K562 (cell line): ENCODE data around the gene ACTL10. TPM values are rescaled to one million over a fixed set of nuclear protein-coding genes. Genes with fewer than 3 reads are reported as not detected.
"Not testable (repeated sequence)": the region's sequence is repeated elsewhere in the genome, so short reads cannot be mapped to it uniquely, and the experiment has no call there.

Source experiments
- ATAC-seq: fragments of 200-7000 bp; cut with Tn5 transposase; 3 replicates; pipeline ENCODE4 v1.9.1; 2020; ENCODE audit warnings: moderate library complexity
- BruUV-seq: library from RNA; stranded (reverse); fragments of 400-500 nt; replicated peaks from 2 replicates; lab custom pipeline; 2021; lab: Mats Ljungman, UMichigan
- CTCF ChIA-PET: fragments of 300-600 bp; formaldehyde crosslinking; extraction: SDS; loops from one replicate; lab custom pipeline; 2021; ENCODE audit warnings: low intra/inter-chr PET ratio; lab: Yijun Ruan, JAX
- POLR2A ChIA-PET: fragments of 300-600, 350-650 bp; sonication (Branson Sonifier 250); formaldehyde crosslinking; extraction: SDS; loops from one replicate; lab custom pipeline; 2021; ENCODE audit warnings: antibody characterized with exemption, inconsistent platforms; lab: Yijun Ruan, JAX
- DNase-seq, 4 experiments: peaks; one replicate each; pipeline versions ENCODE4 v3.0.0 to v3.0.0-alpha.2; 2011 to 2018; ENCODE audit warnings: low spot score in 3 of 4, mixed read lengths in 3 of 4; ENCODE audit errors: extremely low read depth in 1 of 4
- FAIRE-seq: peaks from 2 replicates; lab custom pipeline; 2011; peaks lifted over from hg19 to GRCh38; lab: Jason Lieb, UNC
- H2AFZ ChIP-seq: 2 replicates; pipeline ENCODE4 v1.6.0; 2011; ENCODE audit warnings: low read depth, low read length, control low read depth, inconsistent platforms
- H3K27ac ChIP-seq: fragments of 200-600 bp; 3 replicates; pipeline ENCODE4 v1.8.0; 2011; ENCODE audit warnings: low read depth, mild to moderate bottlenecking, control low read depth, inconsistent platforms, low read length, moderate library complexity, mixed read lengths; ENCODE audit errors: extremely low read depth
- H3K27me3 ChIP-seq, 2 experiments: fragments of 300-600 bp in 1 of 2; 2 replicates in 1 of 2; 3 replicates in 1 of 2; pipeline versions ENCODE4 v1.6.0 to v1.8.0; 2011; ENCODE audit warnings: inconsistent platforms in 2 of 2, low read length in 2 of 2, mild to moderate bottlenecking in 1 of 2, mixed read lengths in 1 of 2, moderate library complexity in 1 of 2; ENCODE audit not compliant: control insufficient read depth in 2 of 2, insufficient read depth in 2 of 2
- H3K36me3 ChIP-seq: fragments of 300-600 bp; 3 replicates; pipeline ENCODE4 v1.8.0; 2011; ENCODE audit warnings: mild to moderate bottlenecking, low read length, inconsistent platforms; ENCODE audit not compliant: control insufficient read depth, insufficient read depth
- H3K4me1 ChIP-seq, 2 experiments: fragments of 200-600 bp in 1 of 2; replicated peaks in 1 of 2; 2 replicates in 1 of 2; 3 replicates in 1 of 2; pipeline versions ENCODE4 v1.5.1 to v1.8.0; 2011; ENCODE audit warnings: inconsistent platforms in 2 of 2, low read length in 2 of 2, mild to moderate bottlenecking in 1 of 2, mixed read lengths in 1 of 2, moderate library complexity in 1 of 2; ENCODE audit not compliant: control insufficient read depth in 2 of 2, insufficient read depth in 2 of 2
- H3K4me2 ChIP-seq: 2 replicates; pipeline ENCODE4 v1.6.1; 2011; ENCODE audit warnings: low read length, control low read depth, inconsistent platforms, mixed read lengths; ENCODE audit not compliant: insufficient read depth
- H3K4me3 ChIP-seq: fragments of 200-600 bp; sonication (generic), shearing (Covaris generic); 2 replicates; pipeline ENCODE4 v1.5.1; 2016; ENCODE audit warnings: control low read depth, inconsistent platforms
- H3K79me2 ChIP-seq: fragments of 200-600 bp; 3 replicates; pipeline ENCODE4 v1.8.0; 2011; ENCODE audit warnings: low read length, inconsistent platforms; ENCODE audit not compliant: control insufficient read depth, insufficient read depth
- H3K9ac ChIP-seq, 2 experiments: 2 replicates each; pipeline versions ENCODE4 v1.6.0 to v1.6.1; 2011; ENCODE audit warnings: low read depth in 2 of 2, low read length in 2 of 2, control low read depth in 1 of 2, inconsistent platforms in 1 of 2, mild to moderate bottlenecking in 1 of 2, mixed read lengths in 1 of 2; ENCODE audit not compliant: insufficient read depth in 1 of 2
- H3K9me1 ChIP-seq: one replicate; pipeline ENCODE4 v1.6.0; 2011; ENCODE audit warnings: inconsistent platforms, mild to moderate bottlenecking, low read length, moderate library complexity; ENCODE audit not compliant: control insufficient read depth, insufficient read depth
- H3K9me3 ChIP-seq: replicated peaks from 2 replicates; pipeline ENCODE4 v1.5.1; 2011; ENCODE audit warnings: low read depth, low read length, inconsistent platforms; ENCODE audit not compliant: control insufficient read depth, insufficient read depth
- H4K20me1 ChIP-seq: replicated peaks from 2 replicates; pipeline ENCODE4 v1.6.1; 2011; ENCODE audit warnings: low read length, inconsistent platforms, mixed read lengths; ENCODE audit not compliant: control insufficient read depth, insufficient read depth
- CAMTA2 ChIP-seq: fragments of 250-450 bp; sonication (Bioruptor Pico); conservative IDR thresholded peaks from 2 replicates; pipeline ENCODE4 v1.5.1; 2022
- CC2D1A ChIP-seq: fragments of 450-650 bp; IDR thresholded peaks from 2 replicates; pipeline ENCODE4 v1.6.1; 2017; ENCODE audit warnings: mild to moderate bottlenecking
- E2F3 ChIP-seq: fragments of 250-450 bp; sonication (Bioruptor Pico); IDR thresholded peaks from 2 replicates; pipeline ENCODE4 v1.4.0; 2020; ENCODE audit warnings: mild to moderate bottlenecking
- GATAD2A ChIP-seq: fragments of 450-650 bp; IDR thresholded peaks from 2 replicates; pipeline ENCODE4 v1.6.1; 2017
- KAT8 ChIP-seq: fragments of 450-650 bp; IDR thresholded peaks from 2 replicates; pipeline ENCODE4 v1.6.1; 2016; ENCODE audit warnings: low read depth, mild to moderate bottlenecking
- KDM1A ChIP-seq, 2 experiments: fragments of 450-650 bp; IDR thresholded peaks; 2 replicates each; pipeline ENCODE4 v1.6.1; 2016; ENCODE audit warnings: mild to moderate bottlenecking in 2 of 2
- PTTG1 ChIP-seq: fragments of 450-650 bp; IDR thresholded peaks from 2 replicates; pipeline ENCODE4 v1.6.1; 2016; ENCODE audit warnings: low read depth, mild to moderate bottlenecking, missing genetic modification characterization, missing compliant biosample characterization
- WGBS: fragments of 100-300 bp; shearing (Covaris generic); methylation state at CpG from one replicate; pipeline ENCODE4 v1.1.6; 2016; ENCODE audit warnings: low coverage, mixed read lengths; ENCODE audit not compliant: insufficient coverage; ENCODE audit errors: missing lambda C conversion rate; 5-methylcytosine and 5-hydroxymethylcytosine counted together
- in situ Hi-C: fragments of 300-500 bp; cut with MboI; formaldehyde crosslinking; loops from 4 replicates; pipeline ENCODE4 v1.15.0; 2018; ENCODE audit warnings: inconsistent platforms, mixed read lengths
- intact Hi-C: fragments of 100-400 bp; cut with micrococcal nuclease; formaldehyde crosslinking; loops from 2 replicates; pipeline ENCODE4 v1.14.2; 2022
- polyA plus RNA-seq, 8 experiments: library from polyadenylated mRNA; depleted of rRNA in 4 of 8; stranded (reverse) in 5 of 8; unstranded in 3 of 8; fragments of >200 nt; fragmentation: Nextera tagmentation in 2 of 8; fragmentation: Illumina TruSeq in 1 of 8; extraction: Ambion mirVana in 2 of 8; extraction: Trizol in 1 of 8; gene quantifications; 2 replicates each; pipeline versions ENCODE4 v1.2.1 to v1.2.3, GENCODE V29; 2011 to 2014; ENCODE audit warnings: inconsistent platforms in 1 of 8, missing spikeins in 1 of 8
- total RNA-seq, 7 experiments: library from RNA; depleted of rRNA in 6 of 7; stranded (reverse); fragments of >200 nt in 6 of 7; fragmentation: Illumina TruSeq in 2 of 7; extraction: Trizol in 2 of 7; gene quantifications; 2 replicates each; pipeline versions ENCODE4 v1.2.1 to v1.2.3, GENCODE V29; 2011 to 2021; ENCODE audit warnings: low replicate concordance in 1 of 7
- TF ChIP-seq, protein P1 (sequence below): fragments of 450-650 bp; IDR thresholded peaks from 2 replicates; pipeline ENCODE4 v1.6.1; 2017; ENCODE audit warnings: antibody characterized with exemption, mild to moderate bottlenecking

The ACTL10 gene
- total and polyA plus RNA-seq, 9 of the 15 experiments (the other 6 are each of a cell fraction or from before 2014, with no cell fraction given): 0.07 to 0.14 TPM; not detected in 7

GRCh38 chr20:33696448-33696847, 29.7 kb downstream of the ACTL10 start (continued):
- TF ChIP-seq, protein P1, sequence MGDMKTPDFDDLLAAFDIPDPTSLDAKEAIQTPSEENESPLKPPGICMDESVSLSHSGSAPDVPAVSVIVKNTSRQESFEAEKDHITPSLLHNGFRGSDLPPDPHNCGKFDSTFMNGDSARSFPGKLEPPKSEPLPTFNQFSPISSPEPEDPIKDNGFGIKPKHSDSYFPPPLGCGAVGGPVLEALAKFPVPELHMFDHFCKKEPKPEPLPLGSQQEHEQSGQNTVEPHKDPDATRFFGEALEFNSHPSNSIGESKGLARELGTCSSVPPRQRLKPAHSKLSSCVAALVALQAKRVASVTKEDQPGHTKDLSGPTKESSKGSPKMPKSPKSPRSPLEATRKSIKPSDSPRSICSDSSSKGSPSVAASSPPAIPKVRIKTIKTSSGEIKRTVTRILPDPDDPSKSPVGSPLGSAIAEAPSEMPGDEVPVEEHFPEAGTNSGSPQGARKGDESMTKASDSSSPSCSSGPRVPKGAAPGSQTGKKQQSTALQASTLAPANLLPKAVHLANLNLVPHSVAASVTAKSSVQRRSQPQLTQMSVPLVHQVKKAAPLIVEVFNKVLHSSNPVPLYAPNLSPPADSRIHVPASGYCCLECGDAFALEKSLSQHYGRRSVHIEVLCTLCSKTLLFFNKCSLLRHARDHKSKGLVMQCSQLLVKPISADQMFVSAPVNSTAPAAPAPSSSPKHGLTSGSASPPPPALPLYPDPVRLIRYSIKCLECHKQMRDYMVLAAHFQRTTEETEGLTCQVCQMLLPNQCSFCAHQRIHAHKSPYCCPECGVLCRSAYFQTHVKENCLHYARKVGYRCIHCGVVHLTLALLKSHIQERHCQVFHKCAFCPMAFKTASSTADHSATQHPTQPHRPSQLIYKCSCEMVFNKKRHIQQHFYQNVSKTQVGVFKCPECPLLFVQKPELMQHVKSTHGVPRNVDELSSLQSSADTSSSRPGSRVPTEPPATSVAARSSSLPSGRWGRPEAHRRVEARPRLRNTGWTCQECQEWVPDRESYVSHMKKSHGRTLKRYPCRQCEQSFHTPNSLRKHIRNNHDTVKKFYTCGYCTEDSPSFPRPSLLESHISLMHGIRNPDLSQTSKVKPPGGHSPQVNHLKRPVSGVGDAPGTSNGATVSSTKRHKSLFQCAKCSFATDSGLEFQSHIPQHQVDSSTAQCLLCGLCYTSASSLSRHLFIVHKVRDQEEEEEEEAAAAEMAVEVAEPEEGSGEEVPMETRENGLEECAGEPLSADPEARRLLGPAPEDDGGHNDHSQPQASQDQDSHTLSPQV: no peak

- intact Hi-C loops: no loop called here
- H3K4me2 ChIP-seq: no peak overlapping the region
- no peaks in the 10 kb centered on the region for H3K79me2 ChIP-seq
- ATAC-seq (peak; percentile 27; the same call in 1 of the 3 replicates), FAIRE-seq (peak; percentile 67), DNase-seq (no peak)
- H3K27me3 ChIP-seq: no peaks in the 10 kb centered on the region
- CTCF ChIA-PET: no interaction called here
- no peaks in the 10 kb centered on the region for H3K9me1 ChIP-seq
- H3K36me3 ChIP-seq: no peaks in the 10 kb centered on the region
- no peak for TF ChIP-seq KAT8
- no peak for TF ChIP-seq GATAD2A
- no peak for TF ChIP-seq CC2D1A
- TF ChIP-seq PTTG1: no peak
- no peak for TF ChIP-seq CAMTA2 (CRISPR knock-in tag)
- TF ChIP-seq E2F3 (CRISPR knock-in tag): no peak
- no peak for TF ChIP-seq KDM1A (IDR thresholded peaks at IDR 0.05)
- POLR2A ChIA-PET: interaction anchor here (0.6 to 0.9 kb wide), 2 partner anchors 17 to 22 kb away, joined by 3 read pairs; no protein-coding TSS in a partner anchor
- no TSS peak for BruUV-seq
- no peak overlapping the region for H3K9ac ChIP-seq
- no peaks in the 10 kb centered on the region for H3K9me3 ChIP-seq
- H3K4me1 ChIP-seq: peaks cover 2 to 4% of the 10 kb centered on the region in 2 experiments; a peak in 3 of 5 replicates
- H3K27ac ChIP-seq: no peak overlapping the region
- no peak overlapping the region; the same call in 1 of the 2 replicates for H2AFZ ChIP-seq
- WGBS: 42% methylated on average over 8 of the region's 8 CpGs
- in situ Hi-C loops: no loop called here
- H4K20me1 ChIP-seq: no peaks in the 10 kb centered on the region
- H3K4me3 ChIP-seq: no peak overlapping the region
Observed at GRCh38 chr20:33697129-33697528, 30.4 kb downstream of the ACTL10 start.

DNA sequence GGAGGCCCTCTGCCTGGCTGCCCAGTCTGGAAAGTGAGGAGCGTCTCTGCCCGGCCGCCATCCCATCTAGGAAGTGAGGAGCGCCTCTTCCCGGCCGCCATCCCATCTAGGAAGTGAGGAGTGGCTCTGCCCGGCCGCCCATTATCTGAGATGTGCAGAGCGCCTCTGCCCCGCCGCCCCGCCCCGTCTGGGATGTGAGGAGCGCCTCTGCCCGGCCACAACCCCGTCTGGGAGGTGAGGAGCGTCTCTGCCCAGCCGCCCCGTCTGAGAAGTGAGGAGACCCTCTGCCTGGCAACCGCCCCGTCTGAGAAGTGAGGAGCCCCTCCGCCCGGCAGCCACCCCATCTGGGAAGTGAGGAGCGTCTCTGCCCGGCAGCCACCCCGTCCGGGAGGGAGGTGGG, 32.2 kb downstream of the ACTL10 start:
- ATAC-seq, H4K20me1 ChIP-seq, H3K9me1 ChIP-seq, intact Hi-C loops, POLR2A ChIA-PET, H3K27me3 ChIP-seq, DNase-seq, H3K4me1 ChIP-seq, H3K27ac ChIP-seq, H3K9me3 ChIP-seq, BruUV-seq, H3K79me2 ChIP-seq, in situ Hi-C loops, FAIRE-seq, H3K36me3 ChIP-seq, H3K4me3 ChIP-seq, H3K4me2 ChIP-seq, H3K9ac ChIP-seq, H2AFZ ChIP-seq: not testable (repeated sequence)
- CTCF ChIA-PET: interaction anchor here (0.7 kb wide), 1 partner anchor 33 kb away, joined by 3 read pairs; no protein-coding TSS in a partner anchor
- 33% methylated on average over 14 of the region's 27 CpGs for WGBS
